HEK293 (cell line): Measurements from ENCODE around the gene FAM193A.

ENCODE experiments used
- CTCF ChIA-PET: fragments of 350-600 bp; formaldehyde crosslinking; extraction: SDS; loops from one replicate; lab custom pipeline; 2021; ENCODE audit warnings: antibody characterized with exemption; lab: Yijun Ruan, JAX
- POLR2A ChIA-PET: fragments of 300-600 bp; formaldehyde crosslinking; extraction: SDS; loops from one replicate; lab custom pipeline; 2020; ENCODE audit warnings: antibody characterized with exemption, inconsistent platforms; lab: Yijun Ruan, JAX
- H3K27ac ChIP-seq: fragments of 200-500 bp; sonication (Bioruptor generic); 2 replicates; pipeline ENCODE4 v1.5.1; 2014; ENCODE audit warnings: low read depth, low read length, control low read depth, inconsistent platforms; ENCODE audit errors: extremely low read depth
- H3K36me3 ChIP-seq, 2 experiments: fragments of 200-500 bp in 1 of 2; sonication (Bioruptor generic) in 1 of 2; 1 replicate in 1 of 2; 2 replicates in 1 of 2; pipeline ENCODE4 v1.5.1; 2014 to 2017; ENCODE audit warnings: inconsistent platforms in 2 of 2, low read length in 2 of 2; ENCODE audit not compliant: control insufficient read depth in 2 of 2, insufficient read depth in 1 of 2
- H3K4me1 ChIP-seq: fragments of 200-500 bp; sonication (Bioruptor generic); 2 replicates; pipeline ENCODE4 v1.5.1; 2014; ENCODE audit warnings: mild to moderate bottlenecking, low read length, inconsistent platforms; ENCODE audit not compliant: control insufficient read depth, insufficient read depth
- H3K4me3 ChIP-seq: 2 replicates; pipeline ENCODE4 v1.5.1; 2011; ENCODE audit warnings: low read depth, mild to moderate bottlenecking, control low read depth, low read length, moderate library complexity
- H3K9me3 ChIP-seq: fragments of 200-500 bp; sonication (Bioruptor generic); 2 replicates; pipeline ENCODE4 v1.5.1; 2014; ENCODE audit warnings: low read depth, low read length, inconsistent platforms; ENCODE audit not compliant: control insufficient read depth, insufficient read depth
- KLF10 ChIP-seq: fragments of 450-650 bp; IDR thresholded peaks from 2 replicates; pipeline ENCODE4 v1.5.1; 2018; ENCODE audit warnings: missing biosample characterization, mild to moderate bottlenecking, missing genetic modification characterization
- PRDM4 ChIP-seq: fragments of 450-650 bp; formaldehyde crosslinking; IDR thresholded peaks from 2 replicates; pipeline ENCODE4 v1.5.1; 2017; ENCODE audit warnings: missing biosample characterization, missing genetic modification characterization
- RBAK ChIP-seq: fragments of 450-650 bp; formaldehyde crosslinking; IDR thresholded peaks from 2 replicates; pipeline ENCODE4 v1.5.1; 2016; ENCODE audit warnings: missing biosample characterization, missing genetic modification characterization
- SALL2 ChIP-seq: fragments of 450-650 bp; formaldehyde crosslinking; IDR thresholded peaks from 2 replicates; pipeline ENCODE4 v1.5.0; 2017; ENCODE audit warnings: missing biosample characterization, mild to moderate bottlenecking, missing genetic modification characterization, borderline replicate concordance
- SCRT2 ChIP-seq: fragments of 450-650 bp; formaldehyde crosslinking; IDR thresholded peaks from 2 replicates; pipeline ENCODE4 v1.5.1; 2016; ENCODE audit warnings: missing biosample characterization, missing genetic modification characterization
- SP2 ChIP-seq: fragments of 450-650 bp; formaldehyde crosslinking; IDR thresholded peaks from 2 replicates; pipeline ENCODE4 v1.5.1; 2016; ENCODE audit warnings: missing biosample characterization, missing genetic modification characterization
- TRIM28 ChIP-seq: IDR thresholded peaks from 2 replicates; pipeline ENCODE4 v1.6.1; 2011; ENCODE audit warnings: low read length, control low read depth, borderline replicate concordance
- YY1 ChIP-seq: fragments of 450-650 bp; formaldehyde crosslinking; IDR thresholded peaks from 2 replicates; pipeline ENCODE4 v1.5.1; 2018; ENCODE audit warnings: missing biosample characterization, missing genetic modification characterization
- ZBTB20 ChIP-seq: fragments of 450-650 bp; formaldehyde crosslinking; IDR thresholded peaks from 2 replicates; pipeline ENCODE4 v1.5.1; 2016; ENCODE audit warnings: missing biosample characterization, missing genetic modification characterization
- ZFP3 ChIP-seq: fragments of 450-650 bp; formaldehyde crosslinking; IDR thresholded peaks from 2 replicates; pipeline ENCODE4 v1.5.1; 2016; ENCODE audit warnings: low read depth, missing biosample characterization, missing genetic modification characterization
- ZNF280D ChIP-seq: fragments of 450-650 bp; formaldehyde crosslinking; IDR thresholded peaks from 2 replicates; pipeline ENCODE4 v1.5.1; 2016; ENCODE audit warnings: missing biosample characterization, missing genetic modification characterization
- ZNF350 ChIP-seq: fragments of 450-650 bp; formaldehyde crosslinking; IDR thresholded peaks from 2 replicates; pipeline ENCODE4 v1.5.0; 2017; ENCODE audit warnings: missing biosample characterization, mild to moderate bottlenecking, missing genetic modification characterization
- ZNF514 ChIP-seq: fragments of 450-650 bp; formaldehyde crosslinking; IDR thresholded peaks from 2 replicates; pipeline ENCODE4 v1.5.1; 2016; ENCODE audit warnings: missing biosample characterization, missing genetic modification characterization
- ZNF623 ChIP-seq: fragments of 450-650 bp; formaldehyde crosslinking; IDR thresholded peaks from 2 replicates; pipeline ENCODE4 v1.5.1; 2016; ENCODE audit warnings: missing biosample characterization, missing genetic modification characterization
- ZNF626 ChIP-seq: fragments of 450-650 bp; sonication (Bioruptor Pico); formaldehyde crosslinking; IDR thresholded peaks from 2 replicates; pipeline ENCODE4 v1.5.1; 2018; ENCODE audit warnings: missing biosample characterization, missing genetic modification characterization, inconsistent platforms
- ZNF692 ChIP-seq: fragments of 450-650 bp; formaldehyde crosslinking; IDR thresholded peaks from 2 replicates; pipeline ENCODE4 v1.5.1; 2016; ENCODE audit warnings: missing biosample characterization, missing genetic modification characterization
- ZNF747 ChIP-seq: fragments of 450-650 bp; formaldehyde crosslinking; IDR thresholded peaks from 2 replicates; pipeline ENCODE4 v1.5.1; 2016; ENCODE audit warnings: missing biosample characterization, missing genetic modification characterization
- ZNF791 ChIP-seq: fragments of 450-650 bp; formaldehyde crosslinking; IDR thresholded peaks from 2 replicates; pipeline ENCODE4 v1.5.1; 2016; ENCODE audit warnings: missing biosample characterization, missing genetic modification characterization
- ZNF837 ChIP-seq: fragments of 450-650 bp; formaldehyde crosslinking; IDR thresholded peaks from 2 replicates; pipeline ENCODE4 v1.5.1; 2016; ENCODE audit warnings: missing biosample characterization, missing genetic modification characterization

Gene FAM193A

GRCh38 chr4:2714061-2714770, 177.8 kb downstream of the FAM193A start:
- ChIA-PET POLR2A (interaction anchor here (0.5 kb wide), 1 partner anchor 178 kb away, joined by 3 read pairs; the partner anchor contains the start of gene FAM193A), CTCF (no interaction called here)
- H3K9me3 ChIP-seq, result no peaks in the 10 kb centered on the region
- H3K36me3 ChIP-seq, result peaks cover 20 to 53% of the 10 kb centered on the region in 2 experiments
- no peaks in the 10 kb centered on the region for H3K4me1 ChIP-seq
- no peak overlapping the region for H3K27ac ChIP-seq
- TF ChIP-seq ZNF280D (tag by site-specific recombination) (no peak), SCRT2 (tag by site-specific recombination) (no peak), ZNF626 (tag by site-specific recombination) (no peak), RBAK (no peak), ZNF837 (tag by site-specific recombination) (no peak), ZNF350 (tag by site-specific recombination) (no peak), ZNF623 (no peak), ZNF747 (tag by site-specific recombination) (no peak), KLF10 (no peak), PRDM4 (tag by site-specific recombination) (no peak)
- H3K4me3 ChIP-seq, result no peak overlapping the region

GRCh38 chr4:2714918-2715317, 178.5 kb downstream of the FAM193A start:
- peaks cover 23 to 57% of the 10 kb centered on the region in 2 experiments for H3K36me3 ChIP-seq
- ChIA-PET POLR2A (no interaction called here), CTCF (no interaction called here)
- H3K4me3 ChIP-seq, result no peak overlapping the region
- no peaks in the 10 kb centered on the region for H3K4me1 ChIP-seq
- no peak overlapping the region for H3K27ac ChIP-seq
- no peaks in the 10 kb centered on the region for H3K9me3 ChIP-seq
- TF ChIP-seq TRIM28 (no peak), SALL2 (tag by site-specific recombination) (no peak), ZFP3 (tag by site-specific recombination) (no peak), ZNF514 (tag by site-specific recombination) (no peak), ZNF692 (tag by site-specific recombination) (no peak)

GRCh38 chr4:2715426-2715825, 179.0 kb downstream of the FAM193A start:
- CTCF ChIA-PET, result no interaction called here

More at GRCh38 chr4:2715426-2715825, 179.0 kb downstream of the FAM193A start:
- Histone ChIP-seq H3K27ac (no peak overlapping the region), H3K9me3 (no peaks in the 10 kb centered on the region), H3K4me1 (no peaks in the 10 kb centered on the region), H3K4me3 (no peak overlapping the region), H3K36me3 (peaks cover 26 to 62% of the 10 kb centered on the region in 2 experiments)
- POLR2A ChIA-PET, result no interaction called here
- TF ChIP-seq SP2 (tag by site-specific recombination) (no peak), ZNF837 (tag by site-specific recombination) (no peak), ZNF747 (tag by site-specific recombination) (no peak), YY1 (no peak), ZBTB20 (tag by site-specific recombination) (no peak), ZNF791 (tag by site-specific recombination) (no peak)
